ENCODE results near the gene USP35.

DNA sequence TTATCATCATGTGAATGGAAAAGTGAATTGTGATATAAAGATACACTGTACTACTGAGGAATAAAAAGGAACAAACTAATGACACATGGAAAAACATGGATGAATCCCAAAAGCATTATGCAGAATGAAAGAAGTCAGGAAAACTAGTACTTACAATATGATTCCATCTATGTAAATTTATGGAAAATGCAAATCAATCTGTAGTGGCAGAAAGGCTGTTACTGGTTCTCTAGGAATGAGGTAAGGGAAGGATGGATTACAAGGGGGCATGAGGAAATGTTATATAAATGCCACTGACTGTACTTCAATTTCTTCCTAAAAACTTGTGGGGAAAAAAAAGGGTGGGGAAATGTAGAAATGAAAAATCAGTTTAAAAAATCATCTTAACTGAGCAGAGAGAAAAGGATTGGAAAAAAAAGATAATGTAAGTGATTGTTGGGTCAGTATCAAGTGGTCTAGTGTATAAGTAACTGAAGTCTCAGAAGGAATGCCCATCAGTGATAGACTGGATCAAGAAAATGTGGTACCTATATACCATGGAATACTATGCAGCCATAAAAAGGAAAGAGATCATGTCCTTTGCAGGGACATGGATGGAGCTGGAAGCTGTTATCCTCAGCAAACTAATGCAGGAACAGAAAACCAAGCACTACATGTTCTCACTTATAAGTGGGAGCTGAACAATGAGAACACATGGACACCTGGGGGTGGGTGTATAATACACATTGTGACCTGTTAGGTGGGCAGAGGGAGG is 48.8 kb downstream of the USP35 start:
- TF ChIP-seq, protein P1, sequence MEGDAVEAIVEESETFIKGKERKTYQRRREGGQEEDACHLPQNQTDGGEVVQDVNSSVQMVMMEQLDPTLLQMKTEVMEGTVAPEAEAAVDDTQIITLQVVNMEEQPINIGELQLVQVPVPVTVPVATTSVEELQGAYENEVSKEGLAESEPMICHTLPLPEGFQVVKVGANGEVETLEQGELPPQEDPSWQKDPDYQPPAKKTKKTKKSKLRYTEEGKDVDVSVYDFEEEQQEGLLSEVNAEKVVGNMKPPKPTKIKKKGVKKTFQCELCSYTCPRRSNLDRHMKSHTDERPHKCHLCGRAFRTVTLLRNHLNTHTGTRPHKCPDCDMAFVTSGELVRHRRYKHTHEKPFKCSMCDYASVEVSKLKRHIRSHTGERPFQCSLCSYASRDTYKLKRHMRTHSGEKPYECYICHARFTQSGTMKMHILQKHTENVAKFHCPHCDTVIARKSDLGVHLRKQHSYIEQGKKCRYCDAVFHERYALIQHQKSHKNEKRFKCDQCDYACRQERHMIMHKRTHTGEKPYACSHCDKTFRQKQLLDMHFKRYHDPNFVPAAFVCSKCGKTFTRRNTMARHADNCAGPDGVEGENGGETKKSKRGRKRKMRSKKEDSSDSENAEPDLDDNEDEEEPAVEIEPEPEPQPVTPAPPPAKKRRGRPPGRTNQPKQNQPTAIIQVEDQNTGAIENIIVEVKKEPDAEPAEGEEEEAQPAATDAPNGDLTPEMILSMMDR (conservative IDR thresholded peaks at IDR 0.05 in 1 of 2, IDR thresholded peaks at IDR 0.05 in 1 of 2; ENCODE audit: low read depth in 1 of 2, low read length in 2 of 2), result no peak
- no peak for TF ChIP-seq EZH2 (IDR thresholded peaks at IDR 0.05; ENCODE audit: low read length, missing control alignments)

Data from fibroblast of lung (primary cell).